Spleen (tissue), 11 donors: Measurements from ENCODE around the gene SNX21. TPM values are rescaled to one million over a fixed set of nuclear protein-coding genes. Genes with fewer than 3 reads are reported as not detected.

Experiments used
- DNase-seq: peaks from one replicate; pipeline ENCODE4 v3.0.0-alpha.2; 2020
- H3K27ac ChIP-seq, 8 donors: fragments of 200-600 bp; sonication (generic) in 7 of 8; 1 replicate in 4 of 8; 2 replicates in 4 of 8; pipeline versions ENCODE4 v1.5.0 to v1.8.0; 2016 to 2021; ENCODE audit warnings: inconsistent platforms in 4 of 8, mild to moderate bottlenecking in 4 of 8, moderate library complexity in 1 of 8
- H3K27me3 ChIP-seq, 7 donors: fragments of 200-600 bp; sonication (generic) in 6 of 7; replicated peaks in 1 of 7; 1 replicate in 4 of 7; 2 replicates in 3 of 7; pipeline versions ENCODE4 v1.5.0 to v1.8.0; 2016 to 2021; ENCODE audit warnings: inconsistent platforms in 3 of 7, mild to moderate bottlenecking in 1 of 7
- H3K36me3 ChIP-seq, 6 donors: fragments of 200-600 bp; sonication (generic) in 5 of 6; 1 replicate in 4 of 6; 2 replicates in 2 of 6; pipeline versions ENCODE4 v1.5.0 to v1.8.0; 2016 to 2021; ENCODE audit warnings: inconsistent platforms in 2 of 6
- H3K4me1 ChIP-seq, 6 donors: fragments of 200-600 bp; sonication (generic) in 5 of 6; 1 replicate in 3 of 6; 2 replicates in 3 of 6; pipeline versions ENCODE4 v1.5.0 to v1.8.0; 2016 to 2021; ENCODE audit warnings: inconsistent platforms in 3 of 6
- H3K4me3 ChIP-seq, 8 donors: fragments of 200-600 bp; sonication (generic) in 7 of 8; 1 replicate in 4 of 8; 2 replicates in 4 of 8; pipeline versions ENCODE4 v1.5.0 to v1.8.0; 2016 to 2021; ENCODE audit warnings: inconsistent platforms in 4 of 8, mild to moderate bottlenecking in 4 of 8, moderate library complexity in 2 of 8
- H3K9me3 ChIP-seq, 8 donors: fragments of 200-600 bp; sonication (generic) in 7 of 8; 1 replicate in 4 of 8; 2 replicates in 4 of 8; pipeline versions ENCODE4 v1.5.0 to v1.8.0; 2016 to 2021; ENCODE audit warnings: inconsistent platforms in 4 of 8
- CTCF ChIP-seq, 11 experiments: fragments of 200-600 bp in 7 of 11; fragments of 450-650 bp in 4 of 11; sonication (generic) in 4 of 11; IDR thresholded peaks in 8 of 11; conservative IDR thresholded peaks in 3 of 11; 1 replicate in 7 of 11; 2 replicates in 4 of 11; pipeline versions ENCODE4 v1.4.0 to v1.8.0; 2016 to 2021; ENCODE audit warnings: antibody characterized with exemption in 11 of 11, inconsistent platforms in 4 of 11, mild to moderate bottlenecking in 1 of 11
- POLR2A ChIP-seq, 3 donors: fragments of 450-650 bp; IDR thresholded peaks; one replicate each; pipeline ENCODE4 v1.5.1; 2017; ENCODE audit warnings: antibody characterized with exemption in 3 of 3, mild to moderate bottlenecking in 1 of 3
- POLR2AphosphoS5 ChIP-seq, 3 donors: sonication (generic); formaldehyde crosslinking; IDR thresholded peaks; one replicate each; pipeline ENCODE4 v1.5.1; 2017; ENCODE audit warnings: antibody characterized with exemption in 3 of 3
- WGBS, 5 donors: extraction: QIAGEN DNeasy Blood & Tissue Kit in 3 of 5; methylation state at CpG; one replicate each; pipeline versions ENCODE4 v1.1.5 to v1.1.7; 2013 to 2018; 5-methylcytosine and 5-hydroxymethylcytosine counted together
- intact Hi-C: fragments of 100-400 bp; cut with DNase I; formaldehyde crosslinking; loops from one replicate; pipeline ENCODE4 v1.15.0; 2023; ENCODE audit warnings: low total_unique reads
- polyA plus RNA-seq, 3 donors: library from polyadenylated mRNA; stranded (reverse); fragments of 200-250 nt; gene quantifications; one replicate each; pipeline ENCODE4 v1.2.1, GENCODE V29; 2013
- total RNA-seq, 7 donors: library from RNA; depleted of rRNA in 3 of 7; stranded (reverse); fragments of >200 nt in 3 of 7; fragmentation: NEBNext Ultra II Directional in 4 of 7; extraction: Animal tissue kit (Norgen Biotek cat#: 25700) in 4 of 7; gene quantifications; one replicate each; pipeline versions ENCODE4 v1.1.0 to v1.2.1, GENCODE V29; 2016 to 2021
- donor health status: healthy with polysubstance abuse.
- donor health status: DM: no; HTN: no; CAD: no; lungs with moderate emphysema.
- donor health status: DM: no; HTN: no; CAD: no.
- donor health status: Bipolar disorder and iron deficiency.
- donor health status: healthy.
- donor health status: DM: no; HTN: no; CAD: no.
- donor health status: DM: yes; HTN: yes; CAD: no.

Gene SNX21
- total and polyA plus RNA-seq, 10 donors, result 6.3 to 32.4 (median 17.2) TPM

GRCh38 chr20:45834797-45835161, 1.2 kb downstream of the SNX21 start:
- intact Hi-C loops, result no loop called here
- Histone ChIP-seq H3K27ac (peak overlapping the region in 7 of 8 donors; percentile 81 to 93 (median 87)), H3K9me3 (no peaks in the 10 kb centered on the region), H3K4me3 (peak overlapping the region in 6 of 8 donors; percentile 66 to 90 (median 70)), H3K27me3 (no peaks in the 10 kb centered on the region), H3K4me1 (peaks cover 19 to 65% (median 47%) of the 10 kb centered on the region in 6 donors), H3K36me3 (peaks cover 0 to 21% (median 6%) of the 10 kb centered on the region in 6 donors)
- peak; percentile 72 for DNase-seq
- 77 to 90% (median 86%) methylated on average over 12 to 14 of the region's 14 CpGs for WGBS, 5 donors
- TF ChIP-seq POLR2AphosphoS5 (IDR thresholded peaks at IDR 0.05), result no peak
- no peak for TF ChIP-seq POLR2A (IDR thresholded peaks at IDR 0.05)
- TF ChIP-seq CTCF (IDR thresholded peaks at IDR 0.05 in 8 of 11, conservative IDR thresholded peaks at IDR 0.05 in 3 of 11), result no peak

GRCh38 chr20:45835329-45835765, 1.7 kb downstream of the SNX21 start:
- peak overlapping the region in 6 of 8 donors; percentile 86 to 93 (median 87) for H3K27ac ChIP-seq
- H3K9me3 ChIP-seq, result no peaks in the 10 kb centered on the region
- peak overlapping the region in 4 of 8 donors; percentile 67 to 90 (median 70) for H3K4me3 ChIP-seq
- no peaks in the 10 kb centered on the region for H3K27me3 ChIP-seq
- H3K4me1 ChIP-seq, result peaks cover 19 to 71% (median 48%) of the 10 kb centered on the region in 6 donors
- no peak for DNase-seq
- intact Hi-C loops, result no loop called here
- 46 to 61% (median 55%) methylated on average over 3 of the region's 3 CpGs for WGBS, 5 donors
- TF ChIP-seq POLR2A (IDR thresholded peaks at IDR 0.05) (no peak), POLR2AphosphoS5 (IDR thresholded peaks at IDR 0.05) (no peak), CTCF (IDR thresholded peaks at IDR 0.05 in 8 of 11, conservative IDR thresholded peaks at IDR 0.05 in 3 of 11) (no peak)
- H3K36me3 ChIP-seq, result peaks cover 0 to 26% (median 7%) of the 10 kb centered on the region in 6 donors

- peak overlapping the region in 5 of 8 donors; percentile 86 to 93 (median 87) for H3K27ac ChIP-seq
- intact Hi-C loops, result no loop called here
- H3K9me3 ChIP-seq, result no peaks in the 10 kb centered on the region
- TF ChIP-seq POLR2AphosphoS5 (IDR thresholded peaks at IDR 0.05) (no peak), POLR2A (IDR thresholded peaks at IDR 0.05) (no peak), CTCF (IDR thresholded peaks at IDR 0.05 in 8 of 11, conservative IDR thresholded peaks at IDR 0.05 in 3 of 11) (no peak)
- H3K4me1 ChIP-seq, result peaks cover 19 to 73% (median 48%) of the 10 kb centered on the region in 6 donors
- H3K4me3 ChIP-seq, result peak overlapping the region in 2 of 8 donors; percentile 72 to 90
- 81 to 98% (median 88%) methylated on average over 5 of the region's 5 CpGs for WGBS, 5 donors
- peaks cover 0 to 31% (median 11%) of the 10 kb centered on the region in 6 donors for H3K36me3 ChIP-seq
- H3K27me3 ChIP-seq, result no peaks in the 10 kb centered on the region
- peak; percentile 21 for DNase-seq
Observed at GRCh38 chr20:45835825-45836224, 2.2 kb downstream of the SNX21 start.

- intact Hi-C loops, result no loop called here
- Histone ChIP-seq H3K27ac (peak overlapping the region in 2 of 8 donors; percentile 23 to 54), H3K27me3 (no peaks in the 10 kb centered on the region), H3K36me3 (peaks cover 3 to 41% (median 17%) of the 10 kb centered on the region in 6 donors), H3K4me3 (peak overlapping the region in 1 of 8 donors; percentile 11), H3K4me1 (peaks cover 23 to 76% (median 50%) of the 10 kb centered on the region in 6 donors), H3K9me3 (no peaks in the 10 kb centered on the region)
- no peak for DNase-seq
- WGBS, 5 donors, result 40 to 83% (median 68%) methylated on average over 1 of the region's 1 CpG
- TF ChIP-seq POLR2A (IDR thresholded peaks at IDR 0.05) (no peak), CTCF (IDR thresholded peaks at IDR 0.05 in 8 of 11, conservative IDR thresholded peaks at IDR 0.05 in 3 of 11) (no peak), POLR2AphosphoS5 (IDR thresholded peaks at IDR 0.05) (no peak)
Observed at GRCh38 chr20:45836841-45837240, 3.2 kb downstream of the SNX21 start.
